Stimulated activated CD4-positive, alpha-beta T cell treated with anti-CD3 and anti-CD28 coated beads, TNF-alpha, amount 100 ng/mL, for 48 hours (primary cell): Measurements from ENCODE around the gene SLC10A1.
"Not testable (repeated sequence)": the region's sequence is repeated elsewhere in the genome, so short reads cannot be mapped to it uniquely, and the experiment has no call there.

Experiments
- DNase-seq, 3 donors: peaks; one replicate each; pipeline ENCODE4 v3.0.0-alpha.2; 2020; ENCODE audit warnings: low read depth in 3 of 3

SLC10A1 gene

DNA sequence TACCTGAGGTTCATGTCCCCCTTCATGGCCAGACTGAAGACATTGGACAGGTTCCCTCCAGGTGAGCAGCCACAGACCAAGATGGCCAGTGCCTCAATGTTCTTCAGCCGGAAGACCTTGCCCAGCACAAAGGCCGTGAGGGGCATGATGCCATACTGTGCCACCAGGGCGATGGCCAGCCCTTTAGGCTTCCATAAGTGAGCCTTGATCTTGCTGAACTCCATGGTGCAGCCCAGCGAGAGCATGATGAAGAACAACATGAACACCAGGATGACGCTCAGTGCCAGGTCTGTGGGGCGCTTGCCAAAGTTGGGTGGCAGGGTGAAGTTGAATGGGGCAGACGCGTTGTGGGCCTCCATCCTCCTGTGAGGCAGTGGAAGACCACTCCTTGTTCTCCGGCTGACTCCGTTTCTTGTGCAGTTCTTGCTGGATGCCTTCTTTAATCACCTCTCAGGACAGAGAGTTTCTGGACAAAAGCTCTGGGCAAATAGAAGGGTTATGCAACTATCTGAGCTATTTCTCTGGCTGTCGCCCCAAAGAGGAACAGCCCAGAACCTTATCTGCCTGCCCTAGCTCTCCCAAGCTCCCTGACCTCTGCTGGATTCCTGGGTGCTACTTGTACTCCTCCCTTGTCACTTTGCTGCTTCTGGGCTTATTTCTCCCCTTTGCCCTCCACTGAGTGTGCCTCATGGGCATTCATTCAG, at the start of gene SLC10A1:
Gene SLC10A1, minus strand, starts transcription at position 445 of the 704 bp plus-strand sequence. Its CDS starts 86 bp downstream, at position 359.
- no peak for DNase-seq

DNA sequence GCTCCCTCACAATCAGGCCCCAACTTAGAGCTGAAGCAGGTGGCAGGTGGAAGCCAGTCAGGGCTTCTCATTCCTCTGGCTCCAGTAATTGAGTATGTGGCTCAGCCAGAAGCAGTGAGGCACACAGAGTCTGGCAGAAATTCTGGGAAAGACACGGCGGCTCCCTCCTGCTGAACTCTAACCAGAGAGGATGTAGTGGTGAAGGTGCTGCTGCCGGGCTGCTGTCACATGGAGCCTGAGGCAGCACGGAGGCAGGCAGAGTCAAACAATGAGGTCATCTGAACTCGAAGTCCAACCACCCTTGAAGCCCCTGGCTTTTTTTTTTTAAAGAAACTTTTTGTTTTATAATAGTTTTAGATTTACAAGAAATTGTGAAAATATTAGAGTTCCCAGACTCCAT, 48.7 kb upstream of the SLC10A1 start:
- DNase-seq, result no peak

GRCh38 chr14:69845050-69845581, 48.1 kb upstream of the SLC10A1 start:
- DNase-seq, result no peak

DNA sequence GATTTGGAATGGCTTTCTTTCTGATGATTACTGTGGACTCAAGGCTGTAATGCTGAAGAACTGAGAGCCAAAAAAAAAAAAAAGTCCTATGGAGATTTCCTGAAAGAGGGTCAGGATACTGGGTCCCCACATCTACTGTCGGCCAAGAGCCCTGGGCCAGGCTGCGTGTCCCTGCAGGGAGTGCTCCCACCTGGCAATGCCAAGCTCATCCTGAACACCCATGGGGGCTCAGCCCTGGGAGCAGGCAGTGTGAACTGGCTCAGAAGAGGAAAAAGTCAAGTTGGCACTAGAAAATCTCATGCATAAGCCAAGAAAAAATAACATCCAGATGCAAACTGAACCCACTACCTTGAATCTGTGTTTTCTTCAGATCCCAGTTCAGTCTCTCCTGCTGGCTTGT, 47.1 kb upstream of the SLC10A1 start:
- DNase-seq, result no peak

DNA sequence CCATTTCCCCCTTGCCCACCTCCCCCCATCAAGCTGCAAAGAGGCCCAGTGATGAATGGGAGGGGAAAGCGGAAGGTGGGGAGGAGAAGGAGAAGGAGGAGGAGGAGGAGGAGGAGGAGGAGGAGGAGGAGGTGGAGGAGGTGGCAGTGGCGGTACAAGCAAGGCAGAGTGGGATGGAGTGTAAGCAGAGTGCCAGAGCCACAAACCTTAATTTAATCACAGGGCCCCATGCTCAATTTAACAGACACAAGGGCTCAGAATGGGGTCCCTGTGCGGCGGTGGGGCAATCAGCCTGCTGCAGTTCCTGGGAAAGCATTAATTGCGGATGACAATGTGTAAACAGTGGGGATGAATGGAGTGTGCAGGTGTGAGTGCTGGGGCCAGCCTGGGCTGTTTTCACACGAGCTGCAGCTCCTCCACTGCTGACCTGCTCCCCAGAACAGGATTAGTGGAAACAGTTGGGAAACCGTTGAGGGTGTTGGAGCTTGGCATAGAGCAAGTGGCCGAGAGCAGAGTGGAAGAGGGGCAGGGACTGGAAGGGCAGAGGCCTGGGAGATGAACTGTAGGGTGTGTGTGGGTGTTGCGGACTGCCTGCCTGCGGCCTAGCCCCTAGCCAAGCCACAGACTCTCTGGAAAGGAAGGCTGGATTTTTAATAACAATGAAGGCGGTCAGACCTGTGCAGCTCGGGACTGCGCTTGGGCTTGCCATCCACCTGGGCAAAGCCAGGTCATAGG, 45.8 kb upstream of the SLC10A1 start:
- DNase-seq, result no peak

GRCh38 chr14:69841656-69842055, 44.6 kb upstream of the SLC10A1 start:
- no peak for DNase-seq

- no peak for DNase-seq
Measured at GRCh38 chr14:69839661-69840060, 42.6 kb upstream of the SLC10A1 start.

- DNase-seq, result no peak
Measured at GRCh38 chr14:69838881-69839416, 41.9 kb upstream of the SLC10A1 start.

GRCh38 chr14:69828879-69829278, 31.8 kb upstream of the SLC10A1 start:
- DNase-seq, result no peak

GRCh38 chr14:69828354-69828753, 31.3 kb upstream of the SLC10A1 start:
- no peak for DNase-seq

DNA sequence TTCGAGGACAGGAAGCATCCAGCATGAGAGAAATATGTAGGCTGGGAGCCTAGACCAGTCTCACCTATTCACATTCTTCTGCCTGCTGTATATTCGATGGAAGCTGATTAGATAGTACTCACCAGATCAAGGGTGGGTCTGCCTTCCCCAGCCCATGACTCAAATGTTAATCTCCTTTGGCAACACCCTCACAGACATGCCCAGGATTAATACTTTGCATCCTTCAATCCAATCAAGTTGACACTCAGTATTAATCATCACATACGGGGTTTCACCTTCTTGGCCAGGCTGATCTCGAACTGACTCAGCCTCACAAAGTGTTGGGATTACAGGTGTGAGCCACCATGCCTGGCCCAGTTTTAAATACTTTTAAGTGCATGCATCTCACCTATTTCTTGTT, 30.5 kb upstream of the SLC10A1 start:
- peak in 1 of 3 donors; percentile 8 for DNase-seq

DNA sequence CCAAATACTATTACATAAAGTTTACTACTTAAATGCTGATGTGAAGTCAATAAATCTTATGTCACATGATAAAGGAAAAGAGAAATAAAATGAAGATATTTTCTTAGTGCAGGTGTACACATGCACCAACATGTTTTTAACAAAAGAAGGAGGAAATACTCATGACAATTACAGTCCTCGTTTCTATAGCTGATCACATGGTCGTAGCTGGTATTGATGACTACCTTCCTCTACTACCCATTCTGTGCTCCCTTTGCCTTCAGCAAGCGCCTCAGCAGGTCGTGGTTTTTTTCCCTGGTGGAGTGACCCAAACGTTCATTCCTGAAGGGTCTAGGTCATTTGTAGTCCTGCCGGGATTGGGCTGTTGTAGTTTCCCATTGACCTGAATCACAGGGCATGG, 25.4 kb upstream of the SLC10A1 start:
- DNase-seq, result no peak

- DNase-seq, result no peak
Measured at GRCh38 chr14:69820991-69821390, 23.9 kb upstream of the SLC10A1 start.

- no peak for DNase-seq
Measured at GRCh38 chr14:69819607-69820006, 22.6 kb upstream of the SLC10A1 start.

GRCh38 chr14:69818758-69819191, 21.7 kb upstream of the SLC10A1 start:
- peak; percentile 2 to 54 (median 40) for DNase-seq

GRCh38 chr14:69816216-69816615, 19.2 kb upstream of the SLC10A1 start:
- no peak for DNase-seq

DNA sequence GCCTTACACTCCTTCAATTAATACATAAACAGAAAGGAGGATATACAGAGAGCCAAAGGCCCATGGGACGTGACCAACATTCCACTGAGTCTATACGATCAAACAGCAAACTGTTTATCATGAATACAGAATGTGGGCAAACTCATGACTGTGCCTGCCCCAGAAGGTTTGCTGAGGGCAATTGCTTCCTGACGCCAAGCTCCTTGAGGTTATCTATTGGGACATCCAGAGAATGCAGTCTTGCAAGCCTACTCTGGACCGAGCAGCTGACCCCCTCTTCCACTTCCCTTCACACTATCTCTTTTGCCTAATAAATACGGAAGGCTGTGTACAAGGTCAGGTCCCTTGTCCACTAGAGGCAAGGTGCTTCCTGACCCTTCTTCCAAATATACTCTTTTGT, 18.5 kb upstream of the SLC10A1 start:
- DNase-seq, result no peak

- DNase-seq, result no peak
Measured at GRCh38 chr14:69814397-69814796, 17.4 kb upstream of the SLC10A1 start.

DNA sequence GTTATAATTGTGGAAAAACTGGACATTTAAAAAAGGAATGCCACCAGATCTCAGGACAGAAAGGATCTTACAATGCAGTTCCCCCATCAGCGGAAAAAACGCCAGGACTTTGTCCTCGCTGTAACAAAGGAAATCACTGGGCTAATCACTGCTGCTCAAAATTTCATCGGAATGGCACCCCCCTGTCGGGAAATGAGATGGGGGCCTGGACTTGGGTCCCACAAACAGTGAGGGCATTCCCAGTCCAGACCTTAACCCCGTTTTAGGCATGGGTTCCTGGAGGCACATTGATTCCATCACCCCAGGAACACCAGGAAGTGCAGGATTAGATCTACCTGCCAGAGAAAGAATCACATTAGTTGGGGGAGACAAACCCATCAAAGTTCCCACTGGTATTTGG, 16.3 kb upstream of the SLC10A1 start:
- not testable (repeated sequence) for DNase-seq

- no peak for DNase-seq
Measured at GRCh38 chr14:69812711-69813110, 15.7 kb upstream of the SLC10A1 start.

DNA sequence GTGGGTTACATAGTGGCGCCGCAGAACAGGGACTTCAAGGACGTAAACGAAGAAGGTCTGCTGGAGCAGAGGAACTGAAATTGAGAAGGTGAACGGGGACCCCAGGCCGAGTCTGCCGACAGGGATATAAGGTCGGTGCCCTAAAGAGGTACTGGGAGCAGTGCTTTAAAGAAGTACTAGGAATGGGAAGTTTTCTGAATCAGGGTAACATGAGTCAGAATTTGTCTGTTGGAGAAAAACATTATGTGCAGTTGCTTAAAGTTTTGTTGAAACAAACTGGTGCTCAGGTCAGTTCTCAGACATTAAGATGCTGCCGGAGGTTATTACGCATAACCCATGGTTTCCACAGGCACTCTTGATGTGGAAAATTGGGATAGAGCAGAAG, 14.8 kb upstream of the SLC10A1 start:
- no peak for DNase-seq

DNA sequence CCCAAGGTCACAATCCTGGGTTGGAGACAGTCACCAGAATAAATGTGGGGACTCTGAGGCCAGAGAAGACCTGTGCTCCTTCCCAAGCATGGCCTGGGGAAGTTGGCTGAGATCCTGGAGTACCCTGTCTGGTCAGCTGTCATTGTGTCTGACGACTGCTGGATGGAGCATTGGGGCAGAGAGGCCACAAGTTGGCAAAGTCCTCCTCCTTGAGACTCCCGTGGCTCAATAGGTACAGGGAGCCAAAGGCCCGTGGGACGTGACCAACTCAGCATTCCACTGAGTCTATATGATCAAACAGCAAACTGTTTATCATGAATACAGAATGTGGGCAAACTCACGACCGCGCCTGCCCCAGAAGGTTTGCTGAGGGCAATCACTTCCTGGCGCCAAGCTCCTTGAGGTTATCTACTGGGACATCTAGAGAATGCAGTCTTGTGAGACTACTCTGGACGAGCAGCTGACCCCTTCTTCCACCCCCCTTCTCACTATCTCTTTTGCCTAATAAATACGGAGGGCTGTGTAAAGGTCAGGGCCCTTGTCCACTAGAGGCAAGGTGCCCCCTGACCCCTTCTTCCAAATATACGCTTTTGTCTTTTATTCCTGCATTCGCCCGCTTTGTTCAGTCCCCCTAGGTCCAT, 14.3 kb upstream of the SLC10A1 start:
- DNase-seq, result no peak
